ENCODE measurements around the gene SLC7A4. TPM values are rescaled to one million over a fixed set of nuclear protein-coding genes. Genes with fewer than 3 reads are reported as not detected.

Gene SLC7A4
- total and polyA plus RNA-seq, 2 donors: 0.19 to 0.37 TPM

- 96% methylated on average over 27 of the region's 27 CpGs for WGBS
- DNase-seq (ENCODE audit: low read depth in 6 of 9, low spot score in 9 of 9): no peak
- H3K27me3 ChIP-seq (ENCODE audit: control insufficient read depth in 2 of 2, insufficient read depth in 1 of 2, low read length in 1 of 2): peaks cover 0 to 14% of the 10 kb centered on the region in 2 donors
Observed at GRCh38 chr22:21025763-21026755, 6.3 kb downstream of the SLC7A4 start.

DNA sequence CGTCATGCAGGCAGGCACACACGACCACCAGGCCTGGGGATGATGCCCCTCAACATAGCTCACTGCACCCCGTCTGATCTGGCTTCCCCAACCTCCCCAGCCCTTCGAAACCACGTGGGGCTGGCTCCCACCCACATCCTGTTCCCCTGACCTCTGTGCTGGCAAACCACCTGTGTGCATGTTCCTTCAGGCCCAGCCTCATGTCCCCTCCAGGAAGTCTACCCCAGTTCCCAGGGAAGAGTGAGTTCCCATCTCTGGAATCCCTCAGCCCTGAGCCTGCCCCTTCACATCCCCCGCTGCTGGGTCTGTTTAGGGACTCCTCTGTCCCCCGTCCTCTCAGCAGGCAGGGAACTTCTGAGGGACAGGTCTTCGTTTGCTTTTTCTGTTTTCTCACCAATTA, 7.1 kb downstream of the SLC7A4 start:
- peak overlapping the region; percentile 62 to 69 for H3K27ac ChIP-seq (ENCODE audit: low read depth in 1 of 2, low read length in 1 of 2)
- no peaks in the 10 kb centered on the region for H3K36me3 ChIP-seq (ENCODE audit: control insufficient read depth in 2 of 2, insufficient read depth in 2 of 2, low read length in 1 of 2)
- H3K9me3 ChIP-seq (ENCODE audit: control insufficient read depth in 2 of 2, insufficient read depth in 1 of 2, low read length in 1 of 2): no peaks in the 10 kb centered on the region
- 41% methylated on average over 8 of the region's 8 CpGs for WGBS
- no peak overlapping the region for H3K4me3 ChIP-seq (ENCODE audit: low read length in 2 of 2)
- peaks cover 8 to 29% of the 10 kb centered on the region in 2 donors for H3K4me1 ChIP-seq (ENCODE audit: control insufficient read depth in 2 of 2, insufficient read depth in 2 of 2, low read length in 2 of 2)
- DNase-seq (ENCODE audit: low read depth in 6 of 9, low spot score in 9 of 9): peak in 7 of 9 donors; percentile 29 to 84 (median 54)
- H3K27me3 ChIP-seq (ENCODE audit: control insufficient read depth in 2 of 2, insufficient read depth in 1 of 2, low read length in 1 of 2): peaks cover 0 to 6% of the 10 kb centered on the region in 2 donors

More at GRCh38 chr22:21025763-21026755, 6.3 kb downstream of the SLC7A4 start:
- Histone ChIP-seq H3K9me3 (ENCODE audit: control insufficient read depth in 2 of 2, insufficient read depth in 1 of 2, low read length in 1 of 2) (no peaks in the 10 kb centered on the region), H3K27ac (ENCODE audit: low read depth in 1 of 2, low read length in 1 of 2) (peak overlapping the region; percentile 46 to 69), H3K4me1 (ENCODE audit: control insufficient read depth in 2 of 2, insufficient read depth in 2 of 2, low read length in 2 of 2) (peaks cover 8 to 29% of the 10 kb centered on the region in 2 donors), H3K36me3 (ENCODE audit: control insufficient read depth in 2 of 2, insufficient read depth in 2 of 2, low read length in 1 of 2) (no peaks in the 10 kb centered on the region), H3K4me3 (ENCODE audit: low read length in 2 of 2) (no peak overlapping the region)

DNA sequence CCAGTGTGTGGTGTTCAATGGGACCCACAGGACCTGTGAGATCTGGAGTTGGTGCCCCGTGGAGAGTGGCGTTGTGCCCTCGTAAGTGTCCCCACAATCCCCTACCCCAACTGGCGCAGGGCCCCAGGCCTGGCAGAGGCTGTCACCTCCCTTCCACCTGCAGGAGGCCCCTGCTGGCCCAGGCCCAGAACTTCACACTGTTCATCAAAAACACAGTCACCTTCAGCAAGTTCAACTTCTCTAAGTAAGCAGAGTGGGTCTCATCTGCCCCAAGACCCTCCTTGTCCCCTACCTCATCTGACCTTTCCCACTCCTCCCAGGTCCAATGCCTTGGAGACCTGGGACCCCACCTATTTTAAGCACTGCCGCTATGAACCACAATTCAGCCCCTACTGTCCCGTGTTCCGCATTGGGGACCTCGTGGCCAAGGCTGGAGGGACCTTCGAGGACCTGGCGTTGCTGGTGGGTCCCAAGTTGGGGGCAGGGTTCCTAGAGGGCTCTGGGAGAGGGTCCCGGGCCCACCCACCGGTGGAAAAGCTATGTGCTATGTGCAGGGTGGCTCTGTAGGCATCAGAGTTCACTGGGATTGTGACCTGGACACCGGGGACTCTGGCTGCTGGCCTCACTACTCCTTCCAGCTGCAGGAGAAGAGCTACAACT, 9.3 kb downstream of the SLC7A4 start:
- peaks cover 8 to 29% of the 10 kb centered on the region in 2 donors for H3K4me1 ChIP-seq (ENCODE audit: control insufficient read depth in 2 of 2, insufficient read depth in 2 of 2, low read length in 2 of 2)
- WGBS: 85% methylated on average over 13 of the region's 13 CpGs
- H3K27ac ChIP-seq (ENCODE audit: low read depth in 1 of 2, low read length in 1 of 2): no peak overlapping the region
- H3K27me3 ChIP-seq (ENCODE audit: control insufficient read depth in 2 of 2, insufficient read depth in 1 of 2, low read length in 1 of 2): no peaks in the 10 kb centered on the region
- no peak for DNase-seq (ENCODE audit: low read depth in 6 of 9, low spot score in 9 of 9)
- no peaks in the 10 kb centered on the region for H3K9me3 ChIP-seq (ENCODE audit: control insufficient read depth in 2 of 2, insufficient read depth in 1 of 2, low read length in 1 of 2)
- H3K4me3 ChIP-seq (ENCODE audit: low read length in 2 of 2): no peak overlapping the region
- H3K36me3 ChIP-seq (ENCODE audit: control insufficient read depth in 2 of 2, insufficient read depth in 2 of 2, low read length in 1 of 2): no peaks in the 10 kb centered on the region

DNA sequence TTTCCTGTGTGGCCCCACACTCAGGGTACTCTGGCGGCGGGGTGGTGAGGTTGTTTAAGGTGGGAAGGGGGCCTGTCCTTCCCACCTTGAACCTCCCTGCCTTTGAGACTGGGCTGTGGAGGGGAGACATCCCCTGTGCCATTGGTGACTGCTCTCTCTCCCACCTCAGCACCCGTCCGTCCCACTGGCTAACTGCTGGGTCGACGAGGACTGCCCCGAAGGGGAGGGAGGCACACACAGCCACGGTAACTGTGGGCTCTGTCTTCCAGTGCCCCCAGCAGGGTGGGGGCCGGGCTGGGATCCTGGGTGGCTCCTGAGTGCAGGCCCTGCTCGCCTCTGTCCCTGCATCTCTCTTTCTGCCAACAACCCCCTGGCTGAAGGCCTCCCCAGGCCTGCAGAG, 9.9 kb downstream of the SLC7A4 start:
- DNase-seq (ENCODE audit: low read depth in 6 of 9, low spot score in 9 of 9): no peak

GRCh38 chr22:21020802-21021429, 11.4 kb downstream of the SLC7A4 start:
- H3K27me3 ChIP-seq (ENCODE audit: control insufficient read depth in 2 of 2, insufficient read depth in 1 of 2, low read length in 1 of 2): peaks cover 0 to 8% of the 10 kb centered on the region in 2 donors
- H3K4me1 ChIP-seq (ENCODE audit: control insufficient read depth in 2 of 2, insufficient read depth in 2 of 2, low read length in 2 of 2): peaks cover 6 to 13% of the 10 kb centered on the region in 2 donors
- H3K36me3 ChIP-seq (ENCODE audit: control insufficient read depth in 2 of 2, insufficient read depth in 2 of 2, low read length in 1 of 2): no peaks in the 10 kb centered on the region
- peak in 4 of 9 donors; percentile 40 to 74 (median 55) for DNase-seq (ENCODE audit: low read depth in 6 of 9, low spot score in 9 of 9)
- WGBS: 69% methylated on average over 7 of the region's 7 CpGs
- H3K4me3 ChIP-seq (ENCODE audit: low read length in 2 of 2): no peak overlapping the region
- H3K27ac ChIP-seq (ENCODE audit: low read depth in 1 of 2, low read length in 1 of 2): no peak overlapping the region
- no peaks in the 10 kb centered on the region for H3K9me3 ChIP-seq (ENCODE audit: control insufficient read depth in 2 of 2, insufficient read depth in 1 of 2, low read length in 1 of 2)

More for the DNA sequence above, 9.9 kb downstream of the SLC7A4 start:
- H3K4me3 ChIP-seq (ENCODE audit: low read length in 2 of 2): no peak overlapping the region
- H3K27me3 ChIP-seq (ENCODE audit: control insufficient read depth in 2 of 2, insufficient read depth in 1 of 2, low read length in 1 of 2): no peaks in the 10 kb centered on the region
- H3K4me1 ChIP-seq (ENCODE audit: control insufficient read depth in 2 of 2, insufficient read depth in 2 of 2, low read length in 2 of 2): peaks cover 8 to 27% of the 10 kb centered on the region in 2 donors
- WGBS: 93% methylated on average over 10 of the region's 10 CpGs
- H3K27ac ChIP-seq (ENCODE audit: low read depth in 1 of 2, low read length in 1 of 2): no peak overlapping the region
- H3K9me3 ChIP-seq (ENCODE audit: control insufficient read depth in 2 of 2, insufficient read depth in 1 of 2, low read length in 1 of 2): no peaks in the 10 kb centered on the region
- no peaks in the 10 kb centered on the region for H3K36me3 ChIP-seq (ENCODE audit: control insufficient read depth in 2 of 2, insufficient read depth in 2 of 2, low read length in 1 of 2)

GRCh38 chr22:21018314-21018713, 14.0 kb downstream of the SLC7A4 start:
- 93% methylated on average over 4 of the region's 4 CpGs for WGBS
- peaks cover 11 to 19% of the 10 kb centered on the region in 2 donors for H3K4me1 ChIP-seq (ENCODE audit: control insufficient read depth in 2 of 2, insufficient read depth in 2 of 2, low read length in 2 of 2)
- DNase-seq (ENCODE audit: low read depth in 6 of 9, low spot score in 9 of 9): no peak
- H3K9me3 ChIP-seq (ENCODE audit: control insufficient read depth in 2 of 2, insufficient read depth in 1 of 2, low read length in 1 of 2): no peaks in the 10 kb centered on the region
- no peak overlapping the region for H3K27ac ChIP-seq (ENCODE audit: low read depth in 1 of 2, low read length in 1 of 2)
- H3K4me3 ChIP-seq (ENCODE audit: low read length in 2 of 2): no peak overlapping the region
- H3K36me3 ChIP-seq (ENCODE audit: control insufficient read depth in 2 of 2, insufficient read depth in 2 of 2, low read length in 1 of 2): no peaks in the 10 kb centered on the region
- H3K27me3 ChIP-seq (ENCODE audit: control insufficient read depth in 2 of 2, insufficient read depth in 1 of 2, low read length in 1 of 2): peaks cover 0 to 32% of the 10 kb centered on the region in 2 donors

- no peaks in the 10 kb centered on the region for H3K9me3 ChIP-seq (ENCODE audit: control insufficient read depth in 2 of 2, insufficient read depth in 1 of 2, low read length in 1 of 2)
- H3K4me3 ChIP-seq (ENCODE audit: low read length in 2 of 2): no peak overlapping the region
- peaks cover 0 to 43% of the 10 kb centered on the region in 2 donors for H3K27me3 ChIP-seq (ENCODE audit: control insufficient read depth in 2 of 2, insufficient read depth in 1 of 2, low read length in 1 of 2)
- DNase-seq (ENCODE audit: low read depth in 6 of 9, low spot score in 9 of 9): no peak
- WGBS: 93% methylated on average over 13 of the region's 13 CpGs
- H3K36me3 ChIP-seq (ENCODE audit: control insufficient read depth in 2 of 2, insufficient read depth in 2 of 2, low read length in 1 of 2): no peaks in the 10 kb centered on the region
- no peak overlapping the region for H3K27ac ChIP-seq (ENCODE audit: low read depth in 1 of 2, low read length in 1 of 2)
- H3K4me1 ChIP-seq (ENCODE audit: control insufficient read depth in 2 of 2, insufficient read depth in 2 of 2, low read length in 2 of 2): peaks cover 11 to 17% of the 10 kb centered on the region in 2 donors
Observed at GRCh38 chr22:21016644-21017420, 15.5 kb downstream of the SLC7A4 start.

GRCh38 chr22:21015466-21016006, 16.8 kb downstream of the SLC7A4 start:
- H3K4me1 ChIP-seq (ENCODE audit: control insufficient read depth in 2 of 2, insufficient read depth in 2 of 2, low read length in 2 of 2): peaks cover 11 to 17% of the 10 kb centered on the region in 2 donors
- 85% methylated on average over 10 of the region's 10 CpGs for WGBS
- no peaks in the 10 kb centered on the region for H3K36me3 ChIP-seq (ENCODE audit: control insufficient read depth in 2 of 2, insufficient read depth in 2 of 2, low read length in 1 of 2)
- H3K4me3 ChIP-seq (ENCODE audit: low read length in 2 of 2): no peak overlapping the region
- H3K27ac ChIP-seq (ENCODE audit: low read depth in 1 of 2, low read length in 1 of 2): no peak overlapping the region
- no peak for DNase-seq (ENCODE audit: low read depth in 6 of 9, low spot score in 9 of 9)
- no peaks in the 10 kb centered on the region for H3K9me3 ChIP-seq (ENCODE audit: control insufficient read depth in 2 of 2, insufficient read depth in 1 of 2, low read length in 1 of 2)
- peaks cover 0 to 43% of the 10 kb centered on the region in 2 donors for H3K27me3 ChIP-seq (ENCODE audit: control insufficient read depth in 2 of 2, insufficient read depth in 1 of 2, low read length in 1 of 2)

Measured in thymus (tissue), 11 donors.